ENCODE results near the gene MED9. TPM values are rescaled to one million over a fixed set of nuclear protein-coding genes. Genes with fewer than 3 reads are reported as not detected.

The MED9 gene
- total RNA-seq, 3 donors from 2014 or later (not counting 1 experiment from before 2014, with no cell fraction given) = 19.8 to 23.5 (median 22.3) TPM

DNA sequence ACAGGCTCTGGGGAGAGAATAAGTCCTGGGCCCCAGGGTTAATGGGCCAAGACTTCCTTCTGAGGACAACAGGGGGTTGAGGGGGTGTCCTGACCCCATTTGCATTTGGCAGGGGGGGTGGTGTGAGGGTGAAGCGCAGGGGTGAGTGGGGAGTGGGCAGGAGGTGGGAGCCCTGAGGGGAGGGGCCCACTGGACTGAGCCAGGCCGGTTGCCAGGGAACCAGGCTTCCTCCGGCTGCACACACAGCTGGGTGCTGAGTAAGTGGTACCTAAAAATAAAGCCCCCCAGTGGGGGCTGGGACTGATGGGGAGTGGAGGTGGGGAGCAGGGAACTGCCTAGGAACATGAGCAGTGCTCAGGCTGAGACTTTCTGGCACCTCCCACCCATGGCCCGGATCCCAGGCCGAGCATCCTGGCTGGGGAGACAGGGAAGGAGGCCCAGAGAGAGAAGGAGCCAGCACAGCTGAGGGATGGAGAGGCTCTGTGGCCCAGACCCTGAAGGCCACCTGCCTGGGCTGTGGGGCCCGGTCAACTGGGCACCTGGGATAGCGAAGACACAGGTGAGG, 26.8 kb downstream of the MED9 start:
- Histone ChIP-seq H3K4me3 (ENCODE audit: low read length) (no peak overlapping the region), H3K9me3 (ENCODE audit: control insufficient read depth, insufficient read depth, low read length) (no peaks in the 10 kb centered on the region), H3K36me3 (ENCODE audit: control insufficient read depth, insufficient read depth, low read length) (no peaks in the 10 kb centered on the region), H3K4me1 (ENCODE audit: control insufficient read depth, insufficient read depth, low read length) (no peaks in the 10 kb centered on the region), H3K27me3 (ENCODE audit: control insufficient read depth, insufficient read depth, low read length) (no peaks in the 10 kb centered on the region), H3K27ac (ENCODE audit: low read length) (no peak overlapping the region)
- no peaks in the 10 kb centered on the region for H3K36me3 Mint-ChIP-seq
- no peak for DNase-seq
- peaks cover 0 to 5% of the 10 kb centered on the region in 2 donors for H3K27me3 Mint-ChIP-seq (ENCODE audit: low read depth in 2 of 2)
- no peak overlapping the region for H3K4me3 Mint-ChIP-seq
- H3K9me3 Mint-ChIP-seq = no peaks in the 10 kb centered on the region
- no peaks in the 10 kb centered on the region for H3K4me1 Mint-ChIP-seq
- TF ChIP-seq, protein P1, sequence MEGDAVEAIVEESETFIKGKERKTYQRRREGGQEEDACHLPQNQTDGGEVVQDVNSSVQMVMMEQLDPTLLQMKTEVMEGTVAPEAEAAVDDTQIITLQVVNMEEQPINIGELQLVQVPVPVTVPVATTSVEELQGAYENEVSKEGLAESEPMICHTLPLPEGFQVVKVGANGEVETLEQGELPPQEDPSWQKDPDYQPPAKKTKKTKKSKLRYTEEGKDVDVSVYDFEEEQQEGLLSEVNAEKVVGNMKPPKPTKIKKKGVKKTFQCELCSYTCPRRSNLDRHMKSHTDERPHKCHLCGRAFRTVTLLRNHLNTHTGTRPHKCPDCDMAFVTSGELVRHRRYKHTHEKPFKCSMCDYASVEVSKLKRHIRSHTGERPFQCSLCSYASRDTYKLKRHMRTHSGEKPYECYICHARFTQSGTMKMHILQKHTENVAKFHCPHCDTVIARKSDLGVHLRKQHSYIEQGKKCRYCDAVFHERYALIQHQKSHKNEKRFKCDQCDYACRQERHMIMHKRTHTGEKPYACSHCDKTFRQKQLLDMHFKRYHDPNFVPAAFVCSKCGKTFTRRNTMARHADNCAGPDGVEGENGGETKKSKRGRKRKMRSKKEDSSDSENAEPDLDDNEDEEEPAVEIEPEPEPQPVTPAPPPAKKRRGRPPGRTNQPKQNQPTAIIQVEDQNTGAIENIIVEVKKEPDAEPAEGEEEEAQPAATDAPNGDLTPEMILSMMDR (IDR thresholded peaks at IDR 0.05) = no peak
- no peak overlapping the region for H3K27ac Mint-ChIP-seq
- no peak for ATAC-seq
- intact Hi-C loops (cut with micrococcal nuclease) = no loop called here
- 79% methylated on average over 7 of the region's 7 CpGs for WGBS (ENCODE audit: insufficient coverage)

DNA sequence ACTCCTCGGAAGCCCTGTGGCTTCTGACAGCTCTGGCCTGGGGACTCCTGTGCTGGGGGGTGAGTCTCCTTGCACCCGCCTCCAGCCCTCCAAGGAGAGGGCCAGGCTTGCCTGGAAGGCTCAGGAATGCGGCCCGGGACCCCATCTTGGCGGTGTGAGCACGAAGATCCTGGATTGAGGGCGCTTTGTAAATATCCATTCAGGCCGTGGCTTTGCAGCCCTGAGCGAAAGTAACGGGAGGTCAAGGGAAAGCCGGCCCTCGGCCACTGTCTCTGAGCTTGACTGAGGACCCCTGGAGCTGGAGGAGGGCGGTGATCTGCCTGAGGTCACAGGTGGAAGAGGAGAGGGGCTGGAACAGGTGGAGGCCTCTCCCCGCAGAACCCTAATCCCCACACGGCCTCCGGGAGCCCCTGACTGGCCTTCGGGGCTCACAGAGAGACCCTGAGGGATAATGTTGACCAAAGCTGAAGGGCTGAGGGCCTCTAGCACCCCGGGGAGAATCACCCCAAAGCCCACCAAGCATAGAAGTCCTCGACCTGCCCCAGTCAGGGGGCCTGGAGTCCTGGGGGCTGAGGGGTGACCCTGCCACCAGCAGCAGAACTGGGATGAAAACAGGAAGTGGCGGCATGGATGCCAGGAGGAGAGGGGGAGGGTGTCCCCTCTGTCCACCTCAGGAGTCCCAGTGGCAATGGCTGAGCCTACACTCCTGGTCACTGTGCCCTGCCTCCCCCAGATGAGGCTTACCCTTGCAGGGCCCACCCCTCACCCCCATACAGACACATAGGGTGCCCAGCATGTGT, 27.7 kb downstream of the MED9 start:
- Mint-ChIP-seq H3K4me3 (no peak overlapping the region), H3K27me3 (ENCODE audit: low read depth in 2 of 2) (peaks cover 0 to 5% of the 10 kb centered on the region in 2 donors), H3K27ac (no peak overlapping the region), H3K9me3 (no peaks in the 10 kb centered on the region), H3K4me1 (no peaks in the 10 kb centered on the region), H3K36me3 (no peaks in the 10 kb centered on the region)
- Histone ChIP-seq H3K9me3 (ENCODE audit: control insufficient read depth, insufficient read depth, low read length) (no peaks in the 10 kb centered on the region), H3K27ac (ENCODE audit: low read length) (no peak overlapping the region), H3K4me3 (ENCODE audit: low read length) (no peak overlapping the region), H3K36me3 (ENCODE audit: control insufficient read depth, insufficient read depth, low read length) (no peaks in the 10 kb centered on the region), H3K4me1 (ENCODE audit: control insufficient read depth, insufficient read depth, low read length) (no peaks in the 10 kb centered on the region), H3K27me3 (ENCODE audit: control insufficient read depth, insufficient read depth, low read length) (no peaks in the 10 kb centered on the region)
- ATAC-seq (no peak), DNase-seq (no peak)
- TF ChIP-seq, protein P1 (IDR thresholded peaks at IDR 0.05) = no peak
- intact Hi-C loops (cut with micrococcal nuclease) = no loop called here
- WGBS (ENCODE audit: insufficient coverage) = 88% methylated on average over 20 of the region's 20 CpGs

DNA sequence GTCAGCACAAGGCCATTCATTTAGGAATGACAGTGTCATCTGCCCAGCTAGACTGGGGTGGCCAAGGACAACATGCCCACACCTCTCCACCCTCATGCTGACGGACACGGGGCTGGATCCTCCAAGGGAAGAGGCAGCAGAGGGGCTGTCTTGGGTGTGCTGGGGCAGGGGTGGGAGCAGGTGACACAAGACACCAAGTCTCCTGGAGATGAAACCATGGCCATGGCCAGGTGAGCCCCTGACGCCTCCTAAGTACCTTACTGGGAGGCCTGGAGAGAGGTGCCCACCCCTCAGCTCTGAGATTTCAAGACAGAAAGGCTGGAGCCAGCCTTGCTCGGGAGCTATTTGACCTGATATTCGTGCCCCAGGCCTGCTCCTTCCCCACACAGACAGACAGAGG, 28.4 kb downstream of the MED9 start:
- TF ChIP-seq, protein P1 (IDR thresholded peaks at IDR 0.05) = no peak
- Histone ChIP-seq H3K36me3 (ENCODE audit: control insufficient read depth, insufficient read depth, low read length) (no peaks in the 10 kb centered on the region), H3K4me3 (ENCODE audit: low read length) (no peak overlapping the region), H3K27me3 (ENCODE audit: control insufficient read depth, insufficient read depth, low read length) (no peaks in the 10 kb centered on the region), H3K9me3 (ENCODE audit: control insufficient read depth, insufficient read depth, low read length) (no peaks in the 10 kb centered on the region), H3K27ac (ENCODE audit: low read length) (no peak overlapping the region), H3K4me1 (ENCODE audit: control insufficient read depth, insufficient read depth, low read length) (no peaks in the 10 kb centered on the region)
- 93% methylated on average over 3 of the region's 5 CpGs for WGBS (ENCODE audit: insufficient coverage)
- Mint-ChIP-seq H3K4me3 (no peak overlapping the region), H3K4me1 (peaks cover 0 to 4% of the 10 kb centered on the region in 2 donors), H3K27ac (no peak overlapping the region), H3K36me3 (no peaks in the 10 kb centered on the region), H3K27me3 (ENCODE audit: low read depth in 2 of 2) (peaks cover 0 to 5% of the 10 kb centered on the region in 2 donors), H3K9me3 (no peaks in the 10 kb centered on the region)
- intact Hi-C loops (cut with micrococcal nuclease) = no loop called here
- DNase-seq = no peak
- no peak for ATAC-seq
